ENCODE data around the gene BLM. TPM values are rescaled to one million over a fixed set of nuclear protein-coding genes. Genes with fewer than 3 reads are reported as not detected.

The BLM gene
- total RNA-seq, 4 donors from 2014 or later = 0.29 to 5.0 (median 0.48) TPM

- TF ChIP-seq POLR2A (IDR thresholded peaks at IDR 0.05) (no peak), CTCF (IDR thresholded peaks at IDR 0.05) (no peak)
- Histone ChIP-seq H3K36me3 (no peaks in the 10 kb centered on the region), H3K4me1 (no peaks in the 10 kb centered on the region), H3K9me3 (no peaks in the 10 kb centered on the region), H3K27ac (no peak overlapping the region), H3K4me3 (no peak overlapping the region), H3K27me3 (no peaks in the 10 kb centered on the region)
- DNase-seq = no peak
- intact Hi-C loops (cut with DNase I; ENCODE audit: low total_unique reads) = no loop called here
These were observed 27.7 kb downstream of the BLM start for GRCh38 chr15:90744759-90745402.

- H3K4me3 ChIP-seq = no peak overlapping the region
- DNase-seq = no peak
- H3K4me1 ChIP-seq = no peaks in the 10 kb centered on the region
- no peaks in the 10 kb centered on the region for H3K36me3 ChIP-seq
- no peaks in the 10 kb centered on the region for H3K27me3 ChIP-seq
- no peaks in the 10 kb centered on the region for H3K9me3 ChIP-seq
- intact Hi-C loops (cut with DNase I; ENCODE audit: low total_unique reads) = no loop called here
- no peak overlapping the region for H3K27ac ChIP-seq
- no peak for TF ChIP-seq CTCF (IDR thresholded peaks at IDR 0.05)
- TF ChIP-seq POLR2A (IDR thresholded peaks at IDR 0.05) = no peak
These were observed 32.6 kb downstream of the BLM start for GRCh38 chr15:90749754-90750153.

- no peak for TF ChIP-seq CTCF (IDR thresholded peaks at IDR 0.05)
- no peak for TF ChIP-seq POLR2A (IDR thresholded peaks at IDR 0.05)
- no peaks in the 10 kb centered on the region for H3K27me3 ChIP-seq
- no peak overlapping the region for H3K4me3 ChIP-seq
- no peak overlapping the region for H3K27ac ChIP-seq
- H3K36me3 ChIP-seq = no peaks in the 10 kb centered on the region
- no peak for DNase-seq
- H3K4me1 ChIP-seq = no peaks in the 10 kb centered on the region
- H3K9me3 ChIP-seq = no peaks in the 10 kb centered on the region
- intact Hi-C loops (cut with DNase I; ENCODE audit: low total_unique reads) = no loop called here
These were observed 33.0 kb downstream of the BLM start for GRCh38 chr15:90750186-90750585.

- Histone ChIP-seq H3K4me1 (no peaks in the 10 kb centered on the region), H3K4me3 (no peak overlapping the region), H3K27me3 (no peaks in the 10 kb centered on the region), H3K27ac (no peak overlapping the region), H3K9me3 (no peaks in the 10 kb centered on the region), H3K36me3 (no peaks in the 10 kb centered on the region)
- no peak for TF ChIP-seq CTCF (IDR thresholded peaks at IDR 0.05)
- no peak for TF ChIP-seq POLR2A (IDR thresholded peaks at IDR 0.05)
- intact Hi-C loops (cut with DNase I; ENCODE audit: low total_unique reads) = no loop called here
- no peak for DNase-seq
These were observed 34.2 kb downstream of the BLM start for GRCh38 chr15:90751300-90751825.

GRCh38 chr15:90756916-90757315, 39.8 kb downstream of the BLM start:
- intact Hi-C loops (cut with DNase I; ENCODE audit: low total_unique reads) = no loop called here
- Histone ChIP-seq H3K4me1 (no peaks in the 10 kb centered on the region), H3K9me3 (no peaks in the 10 kb centered on the region), H3K27ac (no peak overlapping the region), H3K4me3 (no peak overlapping the region), H3K36me3 (no peaks in the 10 kb centered on the region), H3K27me3 (no peaks in the 10 kb centered on the region)
- no peak for DNase-seq
- no peak for TF ChIP-seq CTCF (IDR thresholded peaks at IDR 0.05)
- TF ChIP-seq POLR2A (IDR thresholded peaks at IDR 0.05) = no peak
